Dedifferentiated amniotic fluid mesenchymal stem cell (primary cell): ENCODE data around the gene HNRNPL.
"Not testable (repeated sequence)": the region's sequence is repeated elsewhere in the genome, so short reads cannot be mapped to it uniquely, and the experiment has no call there.

Experiments used
- DNase-seq: peaks from one replicate; pipeline ENCODE4 v3.0.0-alpha.2; 2016; ENCODE audit errors: extremely low spot score

HNRNPL gene

DNA sequence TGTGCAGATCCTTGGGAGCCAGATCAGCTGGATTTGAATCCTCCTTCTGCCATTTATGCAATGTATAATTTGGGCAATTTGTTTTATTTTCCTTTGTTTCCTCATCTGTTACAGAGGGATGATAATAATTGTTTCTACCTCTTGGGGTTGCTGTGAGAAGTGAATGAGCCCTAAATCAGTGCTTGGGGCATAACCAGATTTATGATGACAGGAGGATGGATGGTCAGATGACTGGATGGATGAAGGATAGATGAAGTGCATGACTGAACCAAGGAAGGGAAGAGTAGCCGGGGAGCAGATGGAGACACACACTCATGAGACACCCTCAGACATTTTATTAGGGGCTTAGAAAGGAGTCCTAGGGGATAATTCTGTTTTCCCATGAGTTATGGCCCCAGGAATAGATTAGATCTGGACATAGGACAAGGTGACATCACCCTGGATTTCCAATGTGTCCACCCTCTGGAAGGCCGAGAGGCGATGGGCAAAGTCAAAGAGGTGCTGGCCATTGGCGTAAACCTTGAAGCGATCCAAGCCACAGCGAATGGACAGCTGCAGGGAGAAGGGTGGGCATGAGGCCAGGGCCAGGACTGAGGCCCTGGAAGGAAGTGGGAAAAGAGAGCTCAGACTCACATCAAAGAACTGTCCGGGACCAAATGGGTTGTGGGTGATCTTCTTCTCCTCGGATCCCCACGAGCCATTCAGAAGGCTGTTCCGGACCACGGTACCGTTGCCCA, 48.3 kb downstream of the HNRNPL start:
- DNase-seq = no peak

DNA sequence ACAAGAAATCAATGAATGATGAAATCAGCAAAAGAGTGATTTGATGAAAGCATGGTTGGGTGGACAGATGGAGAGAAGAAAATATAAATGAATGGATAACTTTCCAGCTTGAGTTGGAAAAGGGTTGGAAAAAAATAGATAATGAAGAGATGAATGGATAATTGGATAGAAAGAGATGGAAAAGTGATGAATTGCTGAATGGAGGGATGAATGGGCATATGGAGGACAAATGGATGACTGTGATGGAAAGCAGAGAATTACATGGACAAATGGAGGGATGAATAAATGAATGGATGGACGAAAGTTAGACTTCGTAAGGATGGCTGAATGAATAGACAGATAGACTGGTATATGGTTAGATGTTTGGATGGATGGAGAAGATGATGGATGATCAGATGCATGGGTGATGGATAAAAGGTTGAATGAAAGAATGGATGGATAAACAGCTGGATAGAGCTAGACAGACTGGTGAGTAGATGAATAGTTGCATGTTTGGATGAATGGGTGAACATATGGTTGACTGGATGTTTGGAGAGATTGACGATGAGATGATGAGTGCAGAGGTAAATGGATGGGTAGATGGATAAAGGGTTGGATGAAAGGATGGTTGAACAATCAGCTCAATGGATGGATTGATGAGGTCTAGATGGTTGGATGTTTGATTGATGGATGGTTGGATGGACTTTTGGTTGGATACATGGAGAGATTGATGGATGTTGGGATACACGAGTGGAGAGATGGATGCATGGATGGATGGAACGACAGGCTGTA, 49.0 kb downstream of the HNRNPL start:
- DNase-seq = no peak

DNA sequence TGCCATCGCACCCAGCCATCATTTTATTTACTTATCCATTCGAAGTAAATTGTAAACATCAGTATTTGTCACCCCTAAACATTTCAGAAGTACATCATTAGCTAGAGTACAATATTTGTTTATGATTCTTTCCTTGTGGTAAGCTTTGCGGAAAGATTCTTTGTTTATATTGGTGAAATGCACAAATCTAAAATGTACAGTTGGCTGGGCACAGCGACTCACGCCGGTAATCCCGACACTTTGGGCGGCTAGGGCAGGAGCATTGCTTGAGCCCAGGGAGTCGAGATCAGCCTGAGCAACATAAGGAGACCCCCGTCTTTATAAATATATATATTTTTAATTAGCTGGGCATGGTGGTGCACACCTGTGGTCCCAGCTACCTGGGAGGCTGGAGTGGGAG, 50.7 kb downstream of the HNRNPL start:
- no peak for DNase-seq

DNA sequence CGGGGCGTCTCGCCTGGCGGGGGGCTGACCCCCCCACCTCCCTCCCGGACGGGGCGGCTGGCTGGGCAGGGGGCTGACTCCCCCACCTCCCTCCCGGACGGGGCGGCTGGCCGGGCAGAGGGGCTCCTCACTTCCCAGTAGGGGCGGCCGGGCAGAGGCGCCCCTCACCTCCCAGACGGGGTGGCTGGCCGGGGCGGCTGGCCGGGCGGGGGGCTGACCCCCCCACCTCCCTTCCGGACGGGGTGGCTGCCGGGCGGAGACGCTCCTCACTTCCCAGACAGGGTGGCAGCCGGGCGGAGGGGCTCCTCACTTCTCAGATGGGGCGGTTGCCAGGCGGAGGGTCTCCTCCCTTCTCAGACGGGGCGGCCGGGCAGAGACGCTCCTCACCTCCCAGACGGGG, 52.0 kb downstream of the HNRNPL start:
- DNase-seq = not testable (repeated sequence)

DNA sequence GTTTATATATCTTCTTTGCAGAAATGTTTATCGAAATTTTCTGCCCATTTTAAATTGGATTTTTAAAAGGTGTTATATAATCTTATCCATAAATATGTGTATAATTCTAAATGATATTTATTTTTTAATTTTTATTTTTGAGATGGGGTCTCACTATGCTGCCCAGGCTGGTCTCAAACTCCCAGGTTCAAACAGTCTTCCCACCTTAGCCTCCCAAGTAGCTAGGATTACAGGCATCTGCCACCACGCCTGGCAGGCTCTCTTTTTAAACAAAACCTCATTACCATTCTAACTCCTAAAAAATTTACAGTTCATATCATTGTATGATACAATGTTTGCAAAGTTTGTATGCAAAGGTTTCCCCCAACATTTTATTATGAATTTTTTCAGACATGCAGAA, 53.6 kb downstream of the HNRNPL start:
- DNase-seq = no peak

DNA sequence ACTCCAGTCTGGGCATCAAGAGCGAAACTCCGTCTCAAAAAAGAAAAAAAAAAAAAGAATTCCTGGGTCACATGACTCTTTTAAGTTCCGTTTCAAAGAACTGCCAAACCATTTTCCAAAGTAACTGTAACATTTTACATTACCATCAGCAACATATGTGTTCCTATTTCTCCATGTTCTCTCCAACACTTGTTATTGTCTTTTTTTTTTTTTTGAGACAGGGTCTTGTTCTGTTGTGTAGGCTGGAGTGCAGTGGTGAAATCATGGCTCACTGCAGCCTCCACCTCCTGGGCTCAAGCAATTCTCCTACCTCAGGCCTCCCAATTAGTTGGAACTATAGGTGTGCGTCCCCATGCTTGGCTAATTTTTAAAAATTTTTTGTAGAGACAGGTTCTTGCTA, 54.2 kb downstream of the HNRNPL start:
- DNase-seq = no peak

DNA sequence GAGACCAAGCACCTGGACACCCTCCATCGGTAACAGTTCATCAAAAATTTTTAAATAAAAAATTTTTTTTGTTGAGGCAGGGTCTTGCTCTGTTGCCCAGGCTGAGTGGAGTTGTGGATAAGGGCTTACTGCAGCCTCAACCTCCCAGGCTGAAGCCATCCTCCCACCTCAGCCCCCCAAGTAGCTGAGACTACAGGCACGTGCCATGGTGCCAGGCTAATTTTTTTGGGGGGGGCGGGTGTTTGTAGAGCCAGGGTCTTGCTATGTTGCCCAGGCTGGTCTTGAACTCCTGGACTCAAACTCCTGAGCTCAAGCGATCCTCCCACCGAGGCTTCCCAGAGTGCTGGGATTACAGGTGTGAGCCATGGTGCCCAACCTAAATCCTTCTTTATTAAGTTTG, 56.1 kb downstream of the HNRNPL start:
- no peak for DNase-seq

DNA sequence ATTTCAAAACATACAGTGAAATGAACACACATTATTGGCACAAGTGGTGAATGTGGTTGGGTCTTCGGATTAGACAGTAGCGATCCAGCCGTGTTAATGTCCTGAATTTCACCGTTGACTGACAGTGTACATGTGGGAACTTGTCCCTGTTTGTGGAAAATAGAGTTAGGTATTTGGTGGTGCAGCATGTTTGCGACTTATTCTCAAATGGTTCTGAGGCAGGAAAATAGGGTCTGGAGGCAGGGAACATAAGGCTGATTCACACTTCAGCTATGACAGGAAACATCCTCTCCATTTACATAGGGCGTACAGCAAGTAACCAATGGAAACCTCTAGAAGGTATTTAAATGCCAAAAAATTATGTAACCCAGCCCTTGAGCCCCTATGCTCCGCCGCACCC, 56.6 kb downstream of the HNRNPL start:
- peak; percentile 17 for DNase-seq

DNA sequence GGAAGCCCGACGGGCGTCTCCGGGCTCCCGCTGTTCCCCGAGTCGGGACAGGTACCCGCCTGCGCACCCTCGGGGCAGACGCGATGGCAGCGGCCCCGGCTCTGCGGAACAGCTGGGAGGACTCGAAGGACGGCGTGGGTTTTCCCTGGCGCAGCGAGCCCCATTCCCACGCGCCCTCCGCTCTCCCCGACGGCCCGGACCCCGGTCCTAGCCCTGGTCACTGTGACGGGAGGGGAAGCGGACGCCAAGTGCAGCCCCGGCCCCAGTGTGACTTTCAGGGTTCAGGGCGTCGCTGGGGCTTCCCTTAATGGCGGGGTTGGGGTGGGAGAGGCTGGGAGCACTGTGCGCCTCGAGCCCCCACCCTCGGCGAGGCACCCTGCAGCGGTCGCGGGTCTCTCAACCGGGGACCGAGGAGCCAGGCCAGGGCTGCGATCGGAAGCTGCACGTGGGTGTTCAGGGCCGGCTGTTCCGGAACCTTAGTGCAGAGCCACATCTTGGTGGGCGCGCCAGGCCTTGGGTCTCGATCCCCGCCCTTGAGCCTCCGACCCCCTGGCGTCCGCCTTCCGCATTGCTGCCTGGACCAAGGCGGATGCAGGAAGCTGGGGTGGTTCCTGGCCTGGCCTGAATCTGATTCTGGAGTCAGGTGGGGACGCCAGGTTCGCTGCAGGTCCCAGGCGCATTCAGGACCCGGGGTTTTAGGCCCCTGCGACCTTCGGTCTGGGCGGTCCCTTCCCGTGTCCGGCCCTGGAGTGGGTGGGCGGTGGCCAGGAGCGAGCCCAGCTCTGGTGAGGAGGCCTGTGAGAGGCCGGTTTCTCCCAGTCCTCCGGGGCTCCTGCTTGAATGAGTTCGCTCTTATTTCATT, 57.3 kb downstream of the HNRNPL start:
- DNase-seq = no peak

DNA sequence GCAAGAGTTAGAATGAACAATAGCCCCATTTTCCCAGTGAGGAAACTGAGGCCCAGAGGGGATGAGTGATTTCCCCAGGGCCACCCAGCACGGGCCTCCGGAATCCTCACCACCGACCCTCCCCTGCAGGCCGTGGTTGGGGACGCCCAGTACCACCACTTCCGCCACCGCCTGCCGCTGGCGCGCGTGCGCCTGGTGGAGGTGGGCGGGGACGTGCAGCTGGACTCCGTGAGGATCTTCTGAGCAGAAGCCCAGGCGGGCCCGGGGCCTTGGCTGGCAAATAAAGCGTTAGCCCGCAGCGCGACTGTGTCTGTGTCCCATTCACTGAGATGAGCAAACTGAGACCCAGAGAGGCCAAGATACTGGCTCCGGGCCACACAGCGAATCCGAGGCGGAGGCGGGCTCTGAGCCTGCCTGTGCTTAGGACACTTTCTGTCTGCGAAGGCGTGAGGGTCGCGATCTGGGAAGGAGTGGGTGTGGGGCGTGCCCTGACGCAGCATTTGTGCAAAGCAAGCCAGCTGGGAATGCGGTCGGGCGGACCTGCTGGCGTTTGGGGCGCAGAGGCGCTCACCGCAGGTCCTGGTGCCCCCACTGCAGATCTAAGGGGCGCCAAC, 58.2 kb downstream of the HNRNPL start:
- not testable (repeated sequence) for DNase-seq

DNA sequence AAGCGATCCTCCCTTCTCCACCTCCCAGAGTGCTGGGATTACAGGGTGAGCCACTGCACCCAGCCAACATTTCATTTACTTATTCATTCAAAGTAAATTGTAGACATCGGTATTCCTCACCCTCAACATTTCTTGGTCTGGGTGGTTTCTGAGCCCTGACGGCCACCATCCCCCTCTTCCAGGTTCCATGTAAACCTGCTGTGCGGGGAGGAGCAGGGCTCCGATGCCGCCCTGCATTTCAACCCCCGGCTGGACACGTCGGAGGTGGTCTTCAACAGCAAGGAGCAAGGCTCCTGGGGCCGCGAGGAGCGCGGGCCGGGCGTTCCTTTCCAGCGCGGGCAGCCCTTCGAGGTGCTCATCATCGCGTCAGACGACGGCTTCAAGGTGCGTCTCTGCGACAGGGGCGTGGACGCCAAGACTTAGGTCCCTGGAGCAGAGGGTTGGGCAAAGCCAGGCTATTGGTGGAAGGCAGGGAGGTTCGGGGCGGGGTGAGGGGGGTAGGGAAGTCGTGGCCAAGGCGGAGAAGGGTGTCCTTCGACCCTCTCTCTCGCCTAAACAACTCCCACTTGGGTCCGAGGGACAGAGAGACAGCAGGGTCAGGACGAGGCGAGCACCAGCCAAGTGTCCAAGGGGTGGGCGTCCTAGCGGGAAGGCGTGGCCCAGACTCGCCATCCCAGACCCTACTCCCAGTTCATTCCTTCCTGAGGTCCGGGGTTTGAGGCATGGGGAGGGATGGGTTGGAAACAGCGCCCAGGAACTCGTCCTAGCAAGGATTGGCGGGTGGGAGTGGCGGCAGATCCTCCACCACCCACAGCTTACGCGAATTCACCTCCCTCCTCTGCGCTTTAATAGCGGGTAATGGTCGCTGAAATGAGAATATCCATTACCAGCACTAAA, 59.0 kb downstream of the HNRNPL start:
- DNase-seq = not testable (repeated sequence)

DNA sequence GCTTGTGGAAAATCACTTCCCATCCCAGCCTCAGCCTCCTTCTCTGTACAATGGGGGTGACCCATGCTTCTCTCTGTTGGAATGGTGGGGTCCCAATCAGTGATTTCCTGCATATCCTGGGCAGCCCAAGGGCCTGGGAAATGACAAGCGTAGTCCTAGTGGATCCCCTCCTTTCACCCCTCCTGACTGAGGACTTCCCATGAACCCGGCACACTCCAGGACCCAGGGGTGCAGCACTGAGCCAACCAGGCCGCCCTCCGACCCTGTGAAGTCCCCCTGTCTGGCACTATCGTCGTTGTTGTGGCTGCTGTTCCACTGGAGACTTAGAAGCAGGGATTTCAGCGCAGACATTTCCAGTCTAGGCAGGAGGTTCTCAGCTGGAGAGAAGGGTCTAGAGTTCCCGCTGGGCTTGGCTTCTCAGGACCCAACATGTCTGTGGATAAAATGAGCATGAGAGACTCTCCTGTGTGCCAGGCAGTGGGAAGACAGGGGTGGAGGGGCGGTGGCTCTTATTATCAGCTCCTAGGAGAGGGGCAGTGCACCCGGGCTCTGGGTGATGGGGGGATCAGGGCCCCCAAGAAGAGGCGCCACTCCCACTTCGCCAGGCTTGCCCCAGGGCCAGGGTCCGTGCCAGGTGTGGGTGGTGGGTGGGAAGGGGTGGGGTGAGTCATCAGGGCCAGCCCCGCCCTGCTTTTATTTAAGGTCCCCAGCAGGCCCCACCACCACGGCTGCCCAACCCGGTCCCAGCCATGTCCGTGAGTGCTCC, 61.1 kb downstream of the HNRNPL start, which contains the start of gene LGALS7B:
Gene LGALS7B, plus strand, starts transcription at position 723 of the 766 bp plus-strand sequence. Its CDS starts 27 bp downstream, at position 750.
- DNase-seq = no peak

DNA sequence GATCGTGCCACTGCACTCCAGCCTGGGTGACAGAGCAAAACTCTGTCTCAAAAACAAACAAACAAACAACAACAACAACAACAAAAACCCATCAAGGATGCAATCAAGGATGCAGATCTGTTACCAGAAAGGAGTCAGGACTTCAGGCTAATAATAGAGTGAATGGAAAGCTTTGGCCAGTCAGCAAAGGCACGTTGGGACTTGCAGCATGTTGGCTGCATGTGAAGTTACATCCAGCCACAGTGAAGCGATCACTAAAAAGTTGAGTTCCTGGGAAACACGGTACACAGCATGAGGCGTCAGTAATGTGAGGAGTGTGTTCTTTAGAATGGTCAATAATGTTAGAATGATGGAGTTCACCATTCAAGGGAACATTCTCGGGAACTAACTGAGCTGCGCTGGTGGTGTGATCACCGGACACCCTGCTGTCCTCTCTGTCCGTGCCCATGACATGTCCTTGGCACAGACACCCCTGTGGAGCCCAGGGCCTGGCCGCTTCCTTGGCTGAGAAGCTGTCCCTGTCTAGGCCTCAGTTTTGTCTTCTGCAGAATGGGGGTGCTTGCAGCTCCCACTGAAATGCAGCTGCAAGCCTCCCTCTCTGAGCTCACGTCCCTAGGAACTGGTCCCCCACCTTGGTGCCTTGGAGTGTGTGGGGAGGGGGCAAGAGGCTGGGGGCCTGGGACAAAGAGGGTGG, 63.1 kb downstream of the HNRNPL start:
- no peak for DNase-seq
